ENCODE measurements around the gene HAPLN3. TPM values are rescaled to one million over a fixed set of nuclear protein-coding genes. Genes with fewer than 3 reads are reported as not detected.

Gene HAPLN3
- total and polyA plus RNA-seq, 2 experiments from 2014 or later, result 4.5 to 6.7 TPM

DNA sequence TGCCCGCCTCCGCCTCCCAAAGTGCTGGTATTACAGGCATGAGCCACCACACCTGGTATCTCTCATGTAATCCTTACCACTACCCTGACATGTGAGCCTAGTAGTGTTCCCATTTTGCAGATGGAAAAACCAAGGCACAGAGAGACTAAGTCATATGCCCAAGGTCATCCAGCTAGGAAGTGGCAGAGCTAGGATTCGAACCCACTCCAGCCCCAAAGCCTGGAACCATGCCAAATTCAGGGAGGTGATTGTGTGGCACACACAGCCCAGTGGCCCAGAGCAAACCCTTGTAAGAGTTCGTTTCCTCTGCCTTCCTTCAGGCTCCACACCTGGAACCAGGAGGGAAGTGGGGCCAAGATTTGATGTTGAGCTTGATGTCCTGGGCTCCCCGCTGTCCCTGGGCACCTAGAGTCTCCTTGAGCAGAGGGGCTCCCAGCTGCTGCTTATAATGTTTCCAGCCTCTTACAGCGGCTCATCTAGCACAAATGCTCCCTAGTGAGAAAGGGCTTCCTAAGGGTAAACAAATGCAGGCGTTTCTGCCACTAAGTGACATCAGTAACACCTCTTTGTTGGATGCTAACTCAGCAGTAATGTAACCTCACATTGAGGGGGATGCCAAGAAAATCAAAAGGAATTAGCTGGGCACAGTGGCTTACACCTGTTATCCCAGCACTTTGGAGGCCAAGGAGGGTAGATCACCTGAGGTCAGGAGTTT lies 3.6 kb downstream of the HAPLN3 start:
- no peaks in the 10 kb centered on the region for H3K36me3 ChIP-seq (ENCODE audit: low read depth)

DNA sequence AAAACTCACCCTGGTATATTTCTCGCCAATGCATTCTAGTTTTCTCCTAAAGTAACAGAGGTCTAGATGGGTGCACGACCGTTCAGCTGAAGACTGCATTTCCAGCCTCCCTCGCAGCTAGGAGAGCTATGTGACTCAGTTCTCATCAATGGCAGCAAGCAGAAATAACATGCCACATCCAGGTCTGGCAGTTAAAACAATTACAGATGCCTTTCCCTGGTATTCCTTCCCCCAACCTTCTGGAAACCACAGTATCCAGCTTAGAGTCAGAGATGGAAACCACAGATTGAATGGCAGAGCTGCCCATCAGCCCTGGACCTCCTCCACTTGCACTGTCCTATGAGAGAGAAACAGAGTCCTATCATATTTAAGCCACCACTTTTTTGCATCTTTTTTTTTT lies 4.8 kb downstream of the HAPLN3 start:
- H3F3A ChIP-seq (ENCODE audit: insufficient read depth), result peaks cover 5% of the 10 kb centered on the region; the same call in 1 of the 2 replicates
- H3K4me3 ChIP-seq, result no peak overlapping the region
- no peaks in the 10 kb centered on the region for H4K20me1 ChIP-seq (ENCODE audit: insufficient read depth)
- peak; percentile 40 for DNase-seq
- H3K27ac ChIP-seq, result no peak overlapping the region
- no peaks in the 10 kb centered on the region for H3K79me2 ChIP-seq (ENCODE audit: insufficient read depth)
- no peak overlapping the region for H3K4me2 ChIP-seq (ENCODE audit: unreplicated experiment)
- H3K27me3 ChIP-seq (replicated peaks; ENCODE audit: insufficient read depth), result no peaks in the 10 kb centered on the region
- H3K9me2 ChIP-seq (ENCODE audit: insufficient read depth), result no peaks in the 10 kb centered on the region
- no peak for TF ChIP-seq EZH2 (IDR thresholded peaks at IDR 0.05; ENCODE audit: insufficient read depth, poor library complexity, severe bottlenecking)
- no peak for TF ChIP-seq EZH2phosphoT487 (IDR thresholded peaks at IDR 0.05; ENCODE audit: insufficient read depth, low read depth)
- in situ Hi-C loops (cut with MboI), result no loop called here
- H3K9ac ChIP-seq, result no peak overlapping the region
- WGBS, 2 experiments (ENCODE audit: low coverage in 1 of 2, low lambda C conversion rate in 2 of 2, missing lambda C conversion rate in 2 of 2), result 63 to 72% methylated on average over 4 of the region's 4 CpGs
- H3K4me1 ChIP-seq (ENCODE audit: insufficient read depth), result no peaks in the 10 kb centered on the region
- H3K36me3 ChIP-seq (ENCODE audit: low read depth), result no peaks in the 10 kb centered on the region
- H2AFZ ChIP-seq, result no peak overlapping the region
- H3K9me3 ChIP-seq (ENCODE audit: low read depth), result no peaks in the 10 kb centered on the region

More for the DNA sequence above, 3.6 kb downstream of the HAPLN3 start:
- no peaks in the 10 kb centered on the region for H3K79me2 ChIP-seq (ENCODE audit: insufficient read depth)
- H3K9ac ChIP-seq, result no peak overlapping the region
- no peaks in the 10 kb centered on the region for H4K20me1 ChIP-seq (ENCODE audit: insufficient read depth)
- no peaks in the 10 kb centered on the region for H3K4me1 ChIP-seq (ENCODE audit: insufficient read depth)
- no peaks in the 10 kb centered on the region for H3K9me2 ChIP-seq (ENCODE audit: insufficient read depth)
- no peak overlapping the region for H3K4me2 ChIP-seq (ENCODE audit: unreplicated experiment)
- DNase-seq, result no peak
- WGBS, 2 experiments (ENCODE audit: low coverage in 1 of 2, low lambda C conversion rate in 2 of 2, missing lambda C conversion rate in 2 of 2), result 82 to 84% methylated on average over 7 of the region's 7 CpGs
- H3F3A ChIP-seq (ENCODE audit: insufficient read depth), result peaks cover 5% of the 10 kb centered on the region; the same call in 1 of the 2 replicates
- no peak overlapping the region for H3K27ac ChIP-seq
- no peak overlapping the region for H2AFZ ChIP-seq
- H3K9me3 ChIP-seq (ENCODE audit: low read depth), result no peaks in the 10 kb centered on the region
- H3K27me3 ChIP-seq (replicated peaks; ENCODE audit: insufficient read depth), result no peaks in the 10 kb centered on the region
- H3K4me3 ChIP-seq, result no peak overlapping the region
- no peak for TF ChIP-seq EZH2phosphoT487 (IDR thresholded peaks at IDR 0.05; ENCODE audit: insufficient read depth, low read depth)
- TF ChIP-seq EZH2 (IDR thresholded peaks at IDR 0.05; ENCODE audit: insufficient read depth, poor library complexity, severe bottlenecking), result no peak
- in situ Hi-C loops (cut with MboI), result no loop called here

DNA sequence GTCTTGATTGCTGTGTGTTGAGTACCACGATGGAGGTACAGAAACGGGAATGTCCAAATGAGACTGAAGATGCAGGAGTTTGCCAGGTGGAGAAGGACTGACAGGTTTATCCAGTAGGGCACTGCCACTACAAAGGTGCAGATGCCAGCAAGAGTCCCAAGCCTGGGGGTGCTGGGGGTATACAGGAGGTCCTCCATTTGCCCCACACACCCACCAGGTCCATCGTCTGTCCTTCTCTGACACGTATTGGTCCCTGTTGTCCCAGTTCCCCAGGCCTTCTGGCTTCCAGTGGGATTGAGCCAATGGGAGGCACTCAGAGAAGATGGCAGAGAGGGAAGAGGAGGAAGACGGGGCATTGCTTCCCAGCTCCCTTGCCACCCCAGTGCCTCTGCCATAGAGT lies 6.6 kb downstream of the HAPLN3 start:
- Histone ChIP-seq H3K9me2 (ENCODE audit: insufficient read depth) (no peaks in the 10 kb centered on the region), H3K27ac (no peak overlapping the region), H3K36me3 (ENCODE audit: low read depth) (no peaks in the 10 kb centered on the region), H3K4me2 (ENCODE audit: unreplicated experiment) (no peak overlapping the region), H3K79me2 (ENCODE audit: insufficient read depth) (no peaks in the 10 kb centered on the region), H3K9me3 (ENCODE audit: low read depth) (no peaks in the 10 kb centered on the region), H4K20me1 (ENCODE audit: insufficient read depth) (no peaks in the 10 kb centered on the region), H3K4me3 (no peak overlapping the region), H3K4me1 (ENCODE audit: insufficient read depth) (no peaks in the 10 kb centered on the region), H3K27me3 (replicated peaks; ENCODE audit: insufficient read depth) (no peaks in the 10 kb centered on the region), H3F3A (ENCODE audit: insufficient read depth) (peaks cover 5% of the 10 kb centered on the region; the same call in 1 of the 2 replicates), H2AFZ (no peak overlapping the region), H3K9ac (no peak overlapping the region)
- no peak for DNase-seq
- TF ChIP-seq EZH2phosphoT487 (IDR thresholded peaks at IDR 0.05; ENCODE audit: insufficient read depth, low read depth), result no peak
- no peak for TF ChIP-seq EZH2 (IDR thresholded peaks at IDR 0.05; ENCODE audit: insufficient read depth, poor library complexity, severe bottlenecking)
- WGBS, 2 experiments (ENCODE audit: low coverage in 1 of 2, low lambda C conversion rate in 2 of 2, missing lambda C conversion rate in 2 of 2), result 82% methylated on average over 5 of the region's 5 CpGs
- in situ Hi-C loops (cut with MboI), result no loop called here

GRCh38 chr15:88887068-88887580 lies 8.2 kb downstream of the HAPLN3 start:
- H2AFZ ChIP-seq, result no peak overlapping the region
- WGBS, 2 experiments (ENCODE audit: low coverage in 1 of 2, low lambda C conversion rate in 2 of 2, missing lambda C conversion rate in 2 of 2), result 82 to 85% methylated on average over 18 of the region's 18 CpGs
- H3K4me1 ChIP-seq (ENCODE audit: insufficient read depth), result peaks cover 9% of the 10 kb centered on the region; the same call in 1 of the 2 replicates
- DNase-seq, result no peak
- H3K27ac ChIP-seq, result no peak overlapping the region
- H3K4me2 ChIP-seq (ENCODE audit: unreplicated experiment), result no peak overlapping the region
- H3K9ac ChIP-seq, result no peak overlapping the region
- in situ Hi-C loops (cut with MboI), result no loop called here
- H3K9me2 ChIP-seq (ENCODE audit: insufficient read depth), result no peaks in the 10 kb centered on the region
- H3K79me2 ChIP-seq (ENCODE audit: insufficient read depth), result no peaks in the 10 kb centered on the region
- no peaks in the 10 kb centered on the region for H4K20me1 ChIP-seq (ENCODE audit: insufficient read depth)
- no peaks in the 10 kb centered on the region for H3K9me3 ChIP-seq (ENCODE audit: low read depth)
- no peak for TF ChIP-seq EZH2 (IDR thresholded peaks at IDR 0.05; ENCODE audit: insufficient read depth, poor library complexity, severe bottlenecking)
- no peak for TF ChIP-seq EZH2phosphoT487 (IDR thresholded peaks at IDR 0.05; ENCODE audit: insufficient read depth, low read depth)
- H3K27me3 ChIP-seq (replicated peaks; ENCODE audit: insufficient read depth), result no peaks in the 10 kb centered on the region
- no peak overlapping the region for H3K4me3 ChIP-seq
- H3F3A ChIP-seq (ENCODE audit: insufficient read depth), result peaks cover 5% of the 10 kb centered on the region; the same call in 1 of the 2 replicates
- H3K36me3 ChIP-seq (ENCODE audit: low read depth), result no peaks in the 10 kb centered on the region
